HepG2 (cell line): ENCODE results near the gene SCP2D1. TPM values are rescaled to one million over a fixed set of nuclear protein-coding genes. Genes with fewer than 3 reads are reported as not detected.

Experiments
- FOXP1 ChIP-seq, 2 experiments: fragments of 450-650 bp in 1 of 2; IDR thresholded peaks; 2 replicates each; pipeline ENCODE4 v1.6.1; 2017 to 2018; ENCODE audit warnings: antibody characterized with exemption in 1 of 2
- HIC2 ChIP-seq: sonication (generic); formaldehyde crosslinking; IDR thresholded peaks from 2 replicates; pipeline ENCODE4 v1.9.0; 2022; ENCODE audit warnings: low read depth, missing genetic modification reagents
- MYPOP ChIP-seq: sonication (generic); formaldehyde crosslinking; IDR thresholded peaks from 2 replicates; pipeline ENCODE4 v1.8.1; 2023; ENCODE audit warnings: mild to moderate bottlenecking, moderate library complexity, missing genetic modification reagents
- NFYC ChIP-seq: IDR thresholded peaks from 2 replicates; pipeline ENCODE4 v1.6.1; 2016; ENCODE audit warnings: missing genetic modification reagents, missing compliant biosample characterization
- PATZ1 ChIP-seq: sonication (generic); formaldehyde crosslinking; IDR thresholded peaks from 2 replicates; pipeline ENCODE4 v1.4.0; 2020; ENCODE audit warnings: missing genetic modification reagents
- PAWR ChIP-seq: sonication (generic); formaldehyde crosslinking; IDR thresholded peaks from 2 replicates; pipeline ENCODE4 v1.4.0; 2020; ENCODE audit warnings: missing genetic modification reagents, mild to moderate bottlenecking, borderline replicate concordance
- RCOR2 ChIP-seq: IDR thresholded peaks from 2 replicates; pipeline ENCODE4 v1.6.1; 2016; ENCODE audit warnings: missing biosample characterization, missing genetic modification reagents
- REXO4 ChIP-seq: sonication (generic); formaldehyde crosslinking; IDR thresholded peaks from 2 replicates; pipeline ENCODE4 v1.8.0; 2022; ENCODE audit warnings: missing genetic modification reagents, mild to moderate bottlenecking, borderline replicate concordance
- SATB2 ChIP-seq: sonication (generic); formaldehyde crosslinking; IDR thresholded peaks from 2 replicates; pipeline ENCODE4 v1.5.0; 2020; ENCODE audit warnings: missing genetic modification reagents
- SP2 ChIP-seq: sonication (generic); formaldehyde crosslinking; IDR thresholded peaks from 2 replicates; pipeline ENCODE4 v1.5.1; 2020; ENCODE audit warnings: mild to moderate bottlenecking, missing genetic modification reagents
- TEAD2 ChIP-seq: sonication (generic); formaldehyde crosslinking; IDR thresholded peaks from 2 replicates; pipeline ENCODE4 v1.9.0; 2021; ENCODE audit warnings: missing genetic modification reagents
- YY1 ChIP-seq: IDR thresholded peaks from 2 replicates; pipeline ENCODE4 v1.6.1; 2011; ENCODE audit warnings: low read length, low read depth, moderate library complexity, mild to moderate bottlenecking; ENCODE audit not compliant: insufficient read depth, insufficient replicate concordance
- ZNF274 ChIP-seq: sonication (generic); formaldehyde crosslinking; IDR thresholded peaks from 2 replicates; pipeline ENCODE4 v1.5.1; 2020; ENCODE audit warnings: mild to moderate bottlenecking, missing genetic modification reagents
- ZNF337 ChIP-seq: sonication (generic); formaldehyde crosslinking; IDR thresholded peaks from 2 replicates; pipeline ENCODE4 v1.5.1; 2020; ENCODE audit warnings: missing genetic modification reagents, low read depth, mild to moderate bottlenecking, borderline replicate concordance
- ZNF441 ChIP-seq: sonication (generic); formaldehyde crosslinking; IDR thresholded peaks from 2 replicates; pipeline ENCODE4 v1.7.0; 2021; ENCODE audit warnings: missing genetic modification reagents, borderline replicate concordance
- ZNF552 ChIP-seq: sonication (generic); formaldehyde crosslinking; IDR thresholded peaks from 2 replicates; pipeline ENCODE4 v1.9.0; 2022; ENCODE audit warnings: missing genetic modification reagents, mild to moderate bottlenecking, borderline replicate concordance
- ZNF598 ChIP-seq: sonication (generic); formaldehyde crosslinking; IDR thresholded peaks from 2 replicates; pipeline ENCODE4 v1.5.1; 2020; ENCODE audit warnings: mild to moderate bottlenecking, missing genetic modification reagents, borderline replicate concordance
- ZNF615 ChIP-seq: sonication (generic); formaldehyde crosslinking; IDR thresholded peaks from 2 replicates; pipeline ENCODE4 v1.5.0; 2020; ENCODE audit warnings: mild to moderate bottlenecking, missing genetic modification reagents, borderline replicate concordance
- ZNF687 ChIP-seq: sonication (generic); formaldehyde crosslinking; IDR thresholded peaks from 2 replicates; pipeline ENCODE4 v1.5.1; 2020; ENCODE audit warnings: mild to moderate bottlenecking, missing genetic modification reagents, moderate library complexity
- polyA plus RNA-seq, 8 experiments: library from polyadenylated mRNA; depleted of rRNA in 3 of 8; stranded (reverse) in 7 of 8; unstranded in 1 of 8; fragments of >200 nt; fragmentation: Illumina TruSeq in 4 of 8; extraction: Trizol in 4 of 8; gene quantifications; 2 replicates each; pipeline versions ENCODE4 v1.2.1 to v1.2.3, GENCODE V29; 2011 to 2016; ENCODE audit warnings: low read depth in 4 of 8, missing spikeins in 1 of 8, mixed read lengths in 1 of 8; ENCODE audit not compliant: insufficient read depth in 1 of 8
- total RNA-seq, 5 experiments: library from RNA; depleted of rRNA; stranded (reverse); fragments of >200 nt; fragmentation: Illumina TruSeq; extraction: Trizol; gene quantifications; 2 replicates each; pipeline ENCODE4 v1.2.3, GENCODE V29; 2016; ENCODE audit warnings: low read depth in 1 of 5

SCP2D1 gene
- total and polyA plus RNA-seq, 2 of the 13 experiments (the other 11 are each of a cell fraction or from before 2014, with no cell fraction given) = not detected

- peak; percentile 94 for TF ChIP-seq ZNF687 (CRISPR knock-in tag)
- TF ChIP-seq ZNF615 (CRISPR knock-in tag) = no peak
- TF ChIP-seq ZNF552 (CRISPR knock-in tag) = no peak
- no peak; the same call in 1 of the 2 replicates for TF ChIP-seq PAWR (CRISPR knock-in tag)
- TF ChIP-seq ZNF274 = peak; percentile 89; the same call in 1 of the 2 replicates
- TF ChIP-seq YY1 = peak; percentile 84
- TF ChIP-seq ZNF598 = peak; percentile 89
- no peak for TF ChIP-seq REXO4
- peak; percentile 63; the same call in 1 of the 2 replicates for TF ChIP-seq ZNF441 (CRISPR knock-in tag)
- no peak for TF ChIP-seq MYPOP (CRISPR knock-in tag)
- TF ChIP-seq TEAD2 (CRISPR knock-in tag) = peak; percentile 72; the same call in 1 of the 2 replicates
- 0 out of 2 replicates have a peak, but pooled peaks have one; percentile 26 for TF ChIP-seq PATZ1 (CRISPR knock-in tag)
- TF ChIP-seq ZNF337 = no peak
- TF ChIP-seq SATB2 (CRISPR knock-in tag) = peak; percentile 92; the same call in 1 of the 2 replicates
- no peak for TF ChIP-seq HIC2 (CRISPR knock-in tag)
- TF ChIP-seq SP2 (CRISPR knock-in tag) = peak; percentile 73; the same call in 1 of the 2 replicates
- no peak for TF ChIP-seq FOXP1 (IDR thresholded peaks at IDR 0.05)
- TF ChIP-seq FOXP1 (CRISPR knock-in tag; IDR thresholded peaks at IDR 0.05) = no peak
- TF ChIP-seq NFYC (CRISPR knock-in tag) = no peak
- TF ChIP-seq RCOR2 (CRISPR knock-in tag) = no peak
Measured at GRCh38 chr20:18793625-18794427, 19.8 kb upstream of the SCP2D1 start (continued).
